ENCODE data around the gene AFG1L.
"Not testable (repeated sequence)": the region's sequence is repeated elsewhere in the genome, so short reads cannot be mapped to it uniquely, and the experiment has no call there.

Gene AFG1L

DNA sequence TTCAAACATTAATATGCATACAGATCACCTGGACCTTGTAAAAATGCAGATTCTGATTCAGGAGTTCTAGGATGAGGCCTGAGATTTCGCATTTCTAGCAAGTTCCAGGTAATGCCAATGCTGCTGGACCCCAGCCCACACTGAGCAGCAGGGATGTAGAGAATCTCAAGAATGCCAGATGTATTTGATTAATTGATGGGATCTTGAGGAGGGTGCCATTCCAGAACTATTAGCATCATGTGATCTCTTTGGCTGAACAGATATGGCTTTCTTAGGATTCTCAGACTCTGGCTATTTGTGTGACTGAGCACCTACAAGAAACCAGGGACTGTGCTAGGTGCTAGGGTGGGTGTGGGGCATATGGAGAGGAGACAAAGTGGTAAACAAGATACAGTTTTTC, 17.6 kb upstream of the AFG1L start:
- H3K36me3 ChIP-seq (ENCODE audit: insufficient read depth, low read length) = no peaks in the 10 kb centered on the region
- no peak for DNase-seq (ENCODE audit: low read depth, low spot score)
- no peak overlapping the region for H3K9ac ChIP-seq (ENCODE audit: insufficient read length)
- H3K9me3 ChIP-seq (ENCODE audit: low read depth, low read length) = no peaks in the 10 kb centered on the region
- no peak overlapping the region for H3K4me3 ChIP-seq
- TF ChIP-seq FOXP2 (optimal IDR thresholded peaks at IDR 0.05; ENCODE audit: control extremely low read depth, extremely low read length, insufficient read depth) (no peak), POLR2AphosphoS5 (IDR thresholded peaks at IDR 0.05; ENCODE audit: borderline replicate concordance, low read depth, low read length) (no peak), EZH2 (IDR thresholded peaks at IDR 0.05) (no peak)
- H3K27ac ChIP-seq = no peak overlapping the region

DNA sequence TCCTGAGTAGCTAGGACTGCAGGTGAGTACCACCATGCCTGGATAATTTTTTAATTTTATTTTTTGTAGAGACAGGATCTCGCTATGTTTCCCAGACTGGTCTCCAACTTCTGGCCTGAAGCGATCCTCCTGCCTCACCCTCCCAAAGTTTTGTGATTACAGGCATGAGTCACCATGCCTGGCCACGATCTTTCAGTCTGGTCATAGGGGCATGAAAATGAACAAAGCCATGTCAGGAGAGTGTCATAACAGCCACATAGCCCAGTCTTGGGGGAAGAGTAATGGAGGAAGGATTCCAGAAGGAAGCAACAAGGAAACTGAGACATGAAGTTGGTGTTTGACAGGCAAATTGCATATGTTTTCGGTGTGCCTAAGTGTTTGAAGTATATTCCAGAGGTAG, 17.0 kb upstream of the AFG1L start:
- no peak for DNase-seq (ENCODE audit: low read depth, low spot score)
- no peaks in the 10 kb centered on the region for H3K36me3 ChIP-seq (ENCODE audit: insufficient read depth, low read length)
- TF ChIP-seq FOXP2 (optimal IDR thresholded peaks at IDR 0.05; ENCODE audit: control extremely low read depth, extremely low read length, insufficient read depth) = no peak
- no peak for TF ChIP-seq EZH2 (IDR thresholded peaks at IDR 0.05)
- TF ChIP-seq POLR2AphosphoS5 (IDR thresholded peaks at IDR 0.05; ENCODE audit: borderline replicate concordance, low read depth, low read length) = no peak
- H3K9me3 ChIP-seq (ENCODE audit: low read depth, low read length) = no peaks in the 10 kb centered on the region
- no peak overlapping the region for H3K27ac ChIP-seq
- no peak overlapping the region for H3K9ac ChIP-seq (ENCODE audit: insufficient read length)
- H3K4me3 ChIP-seq = no peak overlapping the region

DNA sequence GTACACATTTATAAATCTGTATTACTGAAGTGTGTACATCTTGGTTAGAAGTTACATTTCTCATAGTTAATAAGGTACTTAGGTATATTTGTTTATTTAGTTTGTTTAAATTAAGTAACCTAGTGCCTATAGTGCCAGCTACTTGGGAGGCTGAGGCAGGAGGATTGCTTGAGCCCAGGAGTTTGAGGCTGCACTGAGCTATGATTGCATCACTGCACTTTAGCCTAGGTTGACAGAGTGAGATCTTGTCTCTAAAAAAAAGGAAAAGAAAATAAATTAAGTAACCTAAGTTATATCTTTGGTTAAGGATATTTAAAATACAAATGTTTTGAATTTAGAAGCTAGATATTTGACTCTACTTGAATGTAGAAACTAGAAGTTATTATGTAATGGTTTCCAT, 9.5 kb upstream of the AFG1L start:
- Histone ChIP-seq H3K9me3 (ENCODE audit: low read depth, low read length) (no peaks in the 10 kb centered on the region), H3K4me3 (no peak overlapping the region)

GRCh38 chr6:108286366-108286765, 8.5 kb upstream of the AFG1L start:
- Histone ChIP-seq H3K9ac (ENCODE audit: insufficient read length) (no peak overlapping the region), H3K27ac (no peak overlapping the region), H3K9me3 (ENCODE audit: low read depth, low read length) (no peaks in the 10 kb centered on the region), H3K36me3 (ENCODE audit: insufficient read depth, low read length) (no peaks in the 10 kb centered on the region), H3K4me3 (no peak overlapping the region)
- no peak for TF ChIP-seq POLR2AphosphoS5 (IDR thresholded peaks at IDR 0.05; ENCODE audit: borderline replicate concordance, low read depth, low read length)
- no peak for TF ChIP-seq FOXP2 (optimal IDR thresholded peaks at IDR 0.05; ENCODE audit: control extremely low read depth, extremely low read length, insufficient read depth)
- TF ChIP-seq EZH2 (IDR thresholded peaks at IDR 0.05) = no peak
- DNase-seq (ENCODE audit: low read depth, low spot score) = no peak

More for the DNA sequence above, 9.5 kb upstream of the AFG1L start:
- Histone ChIP-seq H3K27ac (no peak overlapping the region), H3K36me3 (ENCODE audit: insufficient read depth, low read length) (no peaks in the 10 kb centered on the region), H3K9ac (ENCODE audit: insufficient read length) (no peak overlapping the region)
- TF ChIP-seq POLR2AphosphoS5 (IDR thresholded peaks at IDR 0.05; ENCODE audit: borderline replicate concordance, low read depth, low read length) = no peak
- no peak for TF ChIP-seq EZH2 (IDR thresholded peaks at IDR 0.05)
- TF ChIP-seq FOXP2 (optimal IDR thresholded peaks at IDR 0.05; ENCODE audit: control extremely low read depth, extremely low read length, insufficient read depth) = no peak
- no peak for DNase-seq (ENCODE audit: low read depth, low spot score)

DNA sequence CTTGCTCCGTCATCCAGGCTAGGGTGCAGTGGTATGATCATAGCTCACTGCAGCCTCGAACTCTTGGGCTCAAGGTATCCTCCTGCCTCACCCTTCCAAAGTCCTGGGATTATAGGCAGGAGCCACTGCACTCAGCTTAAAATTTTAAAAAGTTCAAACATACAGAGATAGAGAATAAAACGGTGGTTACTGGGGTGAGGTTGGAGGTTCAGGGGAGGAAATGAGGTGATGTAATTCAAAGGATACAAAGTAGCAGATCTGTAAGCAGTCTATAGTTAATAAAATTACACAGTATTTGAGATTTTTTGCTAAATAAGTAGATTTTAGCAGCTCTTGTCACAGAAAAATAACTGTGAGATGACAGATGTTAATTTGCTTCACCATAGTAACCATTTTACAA, 7.5 kb upstream of the AFG1L start:
- Histone ChIP-seq H3K27ac (no peak overlapping the region), H3K4me3 (no peak overlapping the region)
- DNase-seq (ENCODE audit: low read depth, low spot score) = no peak

GRCh38 chr6:108288742-108289141, 6.1 kb upstream of the AFG1L start:
- Histone ChIP-seq H3K27ac (no peak overlapping the region), H3K36me3 (ENCODE audit: insufficient read depth, low read length) (no peaks in the 10 kb centered on the region), H3K9me3 (ENCODE audit: low read depth, low read length) (no peaks in the 10 kb centered on the region), H3K4me3 (no peak overlapping the region), H3K9ac (ENCODE audit: insufficient read length) (no peak overlapping the region)
- TF ChIP-seq POLR2AphosphoS5 (IDR thresholded peaks at IDR 0.05; ENCODE audit: borderline replicate concordance, low read depth, low read length) (no peak), FOXP2 (optimal IDR thresholded peaks at IDR 0.05; ENCODE audit: control extremely low read depth, extremely low read length, insufficient read depth) (no peak)
- DNase-seq (ENCODE audit: low read depth, low spot score) = no peak

More for the DNA sequence above, 7.5 kb upstream of the AFG1L start:
- H3K36me3 ChIP-seq (ENCODE audit: insufficient read depth, low read length) = no peaks in the 10 kb centered on the region
- TF ChIP-seq POLR2AphosphoS5 (IDR thresholded peaks at IDR 0.05; ENCODE audit: borderline replicate concordance, low read depth, low read length) (no peak), FOXP2 (optimal IDR thresholded peaks at IDR 0.05; ENCODE audit: control extremely low read depth, extremely low read length, insufficient read depth) (no peak)
- no peaks in the 10 kb centered on the region for H3K9me3 ChIP-seq (ENCODE audit: low read depth, low read length)
- H3K9ac ChIP-seq (ENCODE audit: insufficient read length) = no peak overlapping the region

DNA sequence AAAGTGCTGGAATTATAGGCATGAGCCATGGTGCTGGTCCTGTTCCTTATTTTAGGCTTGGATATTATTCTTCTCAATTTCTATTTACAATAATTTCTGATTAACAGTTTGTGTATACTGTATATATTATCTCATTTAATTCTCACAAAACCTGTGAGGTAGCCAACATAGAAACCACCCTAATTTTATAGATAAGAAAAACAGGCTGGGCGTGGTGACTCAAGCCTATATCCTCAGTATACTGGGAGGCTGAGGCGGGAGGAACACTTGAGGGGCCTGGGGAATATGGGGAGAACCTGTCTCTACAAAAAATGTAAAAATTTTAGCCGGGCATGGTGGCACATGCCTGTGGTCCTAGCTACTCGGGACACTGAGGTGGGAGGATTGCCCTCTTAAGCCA, 3.8 kb upstream of the AFG1L start:
- H3K27ac ChIP-seq = no peak overlapping the region
- no peak overlapping the region for H3K4me3 ChIP-seq
- no peak for TF ChIP-seq FOXP2 (optimal IDR thresholded peaks at IDR 0.05; ENCODE audit: control extremely low read depth, extremely low read length, insufficient read depth)
- no peak for TF ChIP-seq POLR2AphosphoS5 (IDR thresholded peaks at IDR 0.05; ENCODE audit: borderline replicate concordance, low read depth, low read length)
- TF ChIP-seq EZH2 (IDR thresholded peaks at IDR 0.05) = no peak
- no peak overlapping the region for H3K9ac ChIP-seq (ENCODE audit: insufficient read length)
- no peak for DNase-seq (ENCODE audit: low read depth, low spot score)
- H3K9me3 ChIP-seq (ENCODE audit: low read depth, low read length) = no peaks in the 10 kb centered on the region
- no peaks in the 10 kb centered on the region for H3K36me3 ChIP-seq (ENCODE audit: insufficient read depth, low read length)

DNA sequence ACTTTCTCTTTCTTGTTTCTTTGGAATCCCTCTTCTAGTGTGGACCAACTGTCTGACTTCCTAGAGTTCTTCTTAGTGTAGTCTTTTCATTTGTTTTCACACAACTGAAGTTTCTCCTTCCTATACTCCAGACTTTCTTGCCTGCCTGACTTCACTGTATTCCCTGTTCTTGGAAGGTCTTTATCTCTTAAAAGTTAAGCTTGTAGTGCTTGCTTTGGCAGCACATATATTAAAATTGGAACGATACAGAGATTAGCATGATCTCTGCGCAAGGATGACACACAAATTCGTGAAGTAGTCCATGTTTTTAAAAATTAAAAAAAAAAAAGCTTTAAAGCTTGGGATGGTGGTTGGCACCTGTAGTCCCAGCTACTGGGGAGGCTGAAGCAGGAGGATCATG, 2.3 kb upstream of the AFG1L start:
- not testable (repeated sequence) for H3K4me3 ChIP-seq; H3K9me3 ChIP-seq (ENCODE audit: low read depth, low read length); H3K9ac ChIP-seq (ENCODE audit: insufficient read length); H3K36me3 ChIP-seq (ENCODE audit: insufficient read depth, low read length); DNase-seq (ENCODE audit: low read depth, low spot score)
- peak overlapping the region; percentile 75; the same call in 1 of the 2 replicates for H3K27ac ChIP-seq

DNA sequence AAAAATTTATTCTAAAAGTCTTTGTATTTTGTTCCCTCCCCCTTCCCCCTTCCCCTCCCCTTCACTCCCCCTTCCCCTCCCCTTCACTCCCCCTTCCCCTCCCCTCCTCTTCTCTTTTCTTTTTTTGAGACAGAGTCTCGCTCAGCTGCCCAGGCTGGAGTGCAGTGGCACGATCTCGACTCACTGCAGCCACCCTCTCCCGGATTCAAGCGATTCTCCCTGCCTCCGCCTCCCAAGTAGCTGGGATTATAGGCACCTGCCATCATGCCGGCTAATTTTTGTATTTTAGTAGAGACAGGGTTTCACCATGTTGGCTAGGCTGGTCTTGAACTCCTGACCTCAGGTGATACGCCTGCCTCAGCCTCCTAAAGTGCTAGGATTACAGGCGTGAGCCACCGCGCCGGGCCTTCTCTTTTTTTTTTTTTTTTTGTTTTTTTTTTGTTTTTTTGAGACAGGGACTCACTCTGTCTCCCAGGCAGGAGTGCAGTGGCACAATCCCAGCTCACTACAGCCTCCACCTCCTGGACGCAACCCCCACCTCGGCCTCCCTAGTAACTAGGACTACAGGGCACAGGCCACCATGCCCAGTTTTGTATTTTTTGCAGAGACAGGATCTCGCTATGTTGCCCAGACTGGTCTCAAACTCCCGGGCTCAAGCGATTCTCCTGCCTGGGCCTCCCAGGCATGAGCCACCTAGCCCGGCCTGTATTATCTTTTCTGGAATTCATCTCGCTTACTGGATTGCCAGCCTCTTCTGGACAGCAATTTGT, 1.1 kb upstream of the AFG1L start:
- H3K4me3 ChIP-seq = peak overlapping the region; percentile 91
- peak overlapping the region; percentile 81 for H3K27ac ChIP-seq
- H3K9me3 ChIP-seq (ENCODE audit: low read depth, low read length) = no peaks in the 10 kb centered on the region
- H3K9ac ChIP-seq (ENCODE audit: insufficient read length) = peak overlapping the region; percentile 88
- TF ChIP-seq FOXP2 (optimal IDR thresholded peaks at IDR 0.05; ENCODE audit: control extremely low read depth, extremely low read length, insufficient read depth) (no peak), EZH2 (IDR thresholded peaks at IDR 0.05) (no peak), POLR2AphosphoS5 (IDR thresholded peaks at IDR 0.05; ENCODE audit: borderline replicate concordance, low read depth, low read length) (no peak)
- no peaks in the 10 kb centered on the region for H3K36me3 ChIP-seq (ENCODE audit: insufficient read depth, low read length)
- DNase-seq (ENCODE audit: low read depth, low spot score) = no peak
